Testis (tissue), 2 donors: Measurements from ENCODE around the gene NMT1.

Source experiments
- POLR2A ChIP-seq: fragments of 450-650 bp; IDR thresholded peaks from one replicate; pipeline ENCODE4 v1.6.1; 2017; ENCODE audit warnings: antibody characterized with exemption, mild to moderate bottlenecking, moderate library complexity
- TF ChIP-seq, protein P1 (sequence below), 3 experiments: fragments of 450-650 bp in 2 of 3; fragments of 200-600 bp in 1 of 3; sonication (generic) in 1 of 3; IDR thresholded peaks; one replicate each; pipeline ENCODE4 v1.5.1; 2016 to 2019; ENCODE audit warnings: antibody characterized with exemption in 3 of 3, mild to moderate bottlenecking in 2 of 3, moderate library complexity in 1 of 3

DNA sequence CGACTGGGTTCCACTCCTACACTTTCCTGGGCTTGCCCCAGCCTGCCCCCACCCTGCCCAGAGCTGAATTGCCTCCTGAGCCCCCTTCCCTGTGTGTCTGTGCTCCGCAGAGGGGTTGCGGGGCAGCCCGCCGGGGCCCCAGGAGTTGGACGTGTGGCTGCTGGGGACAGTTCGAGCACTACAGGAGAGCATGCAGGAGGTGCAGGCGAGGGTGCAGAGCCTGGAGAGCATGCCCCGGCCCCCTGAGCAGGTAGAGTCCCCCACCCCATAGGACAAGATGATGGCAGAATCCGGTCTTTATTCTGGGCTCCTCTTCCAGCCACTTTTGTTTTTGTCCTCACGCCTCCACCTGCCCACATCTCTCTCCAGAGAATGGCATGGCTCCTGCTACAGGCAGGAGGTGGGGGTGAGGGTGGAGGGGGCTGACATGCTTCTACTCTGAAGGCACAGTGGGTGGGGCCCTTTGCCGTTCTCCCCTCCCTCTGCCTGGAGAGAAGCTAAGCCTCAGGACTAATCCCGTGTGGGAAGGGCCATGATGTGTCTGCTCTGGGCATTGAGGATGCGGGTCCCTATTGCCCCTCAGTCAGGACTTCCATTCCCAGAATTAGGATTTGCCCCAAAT is 77.9 kb downstream of the NMT1 start:
- TF ChIP-seq, protein P1, sequence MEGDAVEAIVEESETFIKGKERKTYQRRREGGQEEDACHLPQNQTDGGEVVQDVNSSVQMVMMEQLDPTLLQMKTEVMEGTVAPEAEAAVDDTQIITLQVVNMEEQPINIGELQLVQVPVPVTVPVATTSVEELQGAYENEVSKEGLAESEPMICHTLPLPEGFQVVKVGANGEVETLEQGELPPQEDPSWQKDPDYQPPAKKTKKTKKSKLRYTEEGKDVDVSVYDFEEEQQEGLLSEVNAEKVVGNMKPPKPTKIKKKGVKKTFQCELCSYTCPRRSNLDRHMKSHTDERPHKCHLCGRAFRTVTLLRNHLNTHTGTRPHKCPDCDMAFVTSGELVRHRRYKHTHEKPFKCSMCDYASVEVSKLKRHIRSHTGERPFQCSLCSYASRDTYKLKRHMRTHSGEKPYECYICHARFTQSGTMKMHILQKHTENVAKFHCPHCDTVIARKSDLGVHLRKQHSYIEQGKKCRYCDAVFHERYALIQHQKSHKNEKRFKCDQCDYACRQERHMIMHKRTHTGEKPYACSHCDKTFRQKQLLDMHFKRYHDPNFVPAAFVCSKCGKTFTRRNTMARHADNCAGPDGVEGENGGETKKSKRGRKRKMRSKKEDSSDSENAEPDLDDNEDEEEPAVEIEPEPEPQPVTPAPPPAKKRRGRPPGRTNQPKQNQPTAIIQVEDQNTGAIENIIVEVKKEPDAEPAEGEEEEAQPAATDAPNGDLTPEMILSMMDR (IDR thresholded peaks at IDR 0.05) = no peak
- TF ChIP-seq POLR2A = no peak
